LoVo (cell line): ENCODE data around the gene ZNHIT1.
"Not testable (repeated sequence)": the region's sequence is repeated elsewhere in the genome, so short reads cannot be mapped to it uniquely, and the experiment has no call there.

Source experiments
- DNase-seq: peaks from one replicate; pipeline ENCODE4 v3.0.0-alpha.2; 2016; ENCODE audit warnings: low spot score

The ZNHIT1 gene

DNA sequence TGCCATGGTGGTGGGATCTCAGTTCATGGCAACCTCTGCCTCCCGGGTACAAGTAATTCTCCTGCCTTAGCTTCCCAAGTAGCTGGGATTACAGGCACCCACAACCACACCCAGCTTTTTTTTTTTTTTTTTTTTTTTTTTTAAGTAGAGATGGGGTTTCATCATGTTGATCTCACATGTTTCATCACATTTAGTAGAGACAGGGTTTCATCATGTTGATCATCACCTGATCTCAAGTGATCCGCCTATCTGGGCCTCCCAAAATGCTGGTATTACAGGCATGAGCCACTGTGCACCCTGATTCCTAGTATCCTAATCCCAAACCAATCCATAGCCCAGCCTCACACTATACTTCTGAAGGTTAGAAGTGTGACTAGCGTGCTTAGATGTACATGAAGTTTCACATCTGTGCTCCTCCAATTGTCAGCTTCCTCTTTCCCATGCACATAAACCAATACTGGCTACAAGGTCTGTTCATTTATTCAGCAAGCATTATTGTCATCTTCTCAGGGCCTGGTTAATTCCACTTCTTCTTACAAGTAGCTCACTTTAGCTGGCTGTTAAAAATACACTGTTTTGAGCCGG lies 31.0 kb upstream of the ZNHIT1 start:
- DNase-seq: no peak

DNA sequence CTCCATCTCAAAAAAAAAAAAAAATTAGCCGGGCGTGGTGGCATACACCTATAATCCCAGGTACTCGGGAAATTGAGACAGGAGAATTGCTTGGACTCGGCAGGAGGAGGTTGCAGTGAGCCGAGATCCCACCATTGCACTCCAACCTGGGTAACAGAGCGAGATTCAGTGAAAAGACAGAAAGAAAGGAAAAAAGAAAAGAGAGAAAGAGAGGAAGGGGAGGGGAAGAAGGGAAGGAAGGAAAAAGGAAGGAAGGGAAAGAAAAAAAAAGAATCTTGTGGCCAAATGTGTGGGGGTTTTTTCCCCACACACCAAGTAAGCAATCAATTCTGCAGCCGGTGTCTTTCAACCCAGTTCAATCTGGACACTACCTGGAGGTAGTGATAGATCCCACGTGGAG lies 28.9 kb upstream of the ZNHIT1 start:
- no peak for DNase-seq

DNA sequence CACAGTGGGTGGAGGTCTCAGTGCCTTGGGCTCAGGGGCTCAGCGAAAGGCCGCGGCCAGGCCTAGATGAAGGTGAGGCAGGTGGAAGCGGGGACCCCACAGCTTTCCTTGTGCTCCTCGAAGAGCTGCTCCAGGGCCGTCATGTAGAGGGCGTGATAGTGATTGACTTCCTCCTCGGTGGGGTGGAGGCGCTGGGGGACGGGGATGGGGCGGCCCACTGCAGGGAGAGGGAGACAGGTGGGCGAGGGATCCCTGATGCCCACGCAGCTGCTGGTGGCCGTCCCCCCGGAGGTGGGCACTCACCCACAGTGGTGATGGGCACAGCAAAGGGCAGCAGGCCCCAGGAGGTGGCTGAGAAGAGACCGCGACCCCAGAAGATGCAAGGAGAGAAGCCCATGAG lies 22.1 kb upstream of the ZNHIT1 start:
- DNase-seq: no peak

- DNase-seq: no peak
Observed at GRCh38 chr7:101197991-101198390, 20.0 kb upstream of the ZNHIT1 start.

- no peak for DNase-seq
Observed at GRCh38 chr7:101198476-101198875, 19.5 kb upstream of the ZNHIT1 start.

GRCh38 chr7:101199522-101199921 lies 18.4 kb upstream of the ZNHIT1 start:
- not testable (repeated sequence) for DNase-seq

DNA sequence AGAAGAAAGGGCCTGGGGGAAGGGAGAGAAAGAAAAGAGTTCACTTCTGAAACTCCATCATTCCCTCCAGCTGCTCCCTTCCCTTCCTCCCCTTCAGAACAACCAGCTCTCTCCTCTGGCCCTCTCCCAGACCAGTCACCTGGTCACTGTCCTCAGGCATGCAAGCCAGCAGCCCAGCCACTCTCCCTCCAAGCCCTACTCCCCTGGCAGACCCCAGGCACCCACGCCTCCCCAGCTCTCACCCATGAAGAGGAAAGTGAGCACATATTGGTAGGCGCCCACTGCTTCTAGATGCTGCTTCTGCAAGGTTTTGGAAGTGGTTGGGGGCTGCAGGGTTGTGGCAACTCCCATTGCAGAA lies 17.5 kb upstream of the ZNHIT1 start:
- DNase-seq: no peak

DNA sequence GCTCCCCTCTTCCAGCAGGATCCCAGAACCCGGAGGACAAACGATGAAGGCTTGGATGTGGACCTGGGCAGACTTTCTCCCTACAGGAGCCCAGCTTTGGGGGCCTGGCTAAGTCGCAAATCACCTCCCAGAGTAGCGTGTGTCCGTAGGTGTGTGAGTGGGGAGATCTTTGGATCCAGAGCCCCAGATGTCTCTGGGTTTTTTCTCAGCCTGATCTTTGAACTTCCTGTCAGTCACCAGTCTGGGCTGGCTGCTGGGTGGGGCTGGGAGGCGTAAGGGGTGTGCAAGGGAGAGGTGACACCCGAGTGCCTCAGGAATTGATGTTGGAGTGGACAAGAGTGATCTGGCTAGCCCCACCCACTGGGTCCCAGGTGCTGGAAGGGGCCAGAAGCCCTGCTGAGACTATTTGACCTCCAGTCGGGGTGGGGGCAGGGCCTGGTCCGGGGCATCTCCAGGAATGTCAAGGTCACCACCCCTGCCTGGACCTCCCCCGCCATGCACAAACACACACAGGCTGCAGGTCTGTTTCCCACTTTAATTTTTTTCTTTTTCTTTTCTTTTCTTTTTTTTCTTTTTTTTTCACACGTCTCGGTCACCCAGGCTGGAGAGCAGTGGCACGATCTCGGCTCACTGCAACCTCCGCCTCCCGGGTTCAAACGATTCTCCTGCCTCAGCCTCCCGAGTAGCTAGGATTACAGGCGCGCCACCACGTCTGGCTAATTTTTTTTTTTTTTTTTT lies 16.9 kb upstream of the ZNHIT1 start, which contains the start of gene MOGAT3:
Gene MOGAT3 (minus strand): TSS at position 175 of the 738 bp plus-strand sequence. CDS start 182 bp downstream, outside the sequence.
- peak; percentile 62 for DNase-seq

DNA sequence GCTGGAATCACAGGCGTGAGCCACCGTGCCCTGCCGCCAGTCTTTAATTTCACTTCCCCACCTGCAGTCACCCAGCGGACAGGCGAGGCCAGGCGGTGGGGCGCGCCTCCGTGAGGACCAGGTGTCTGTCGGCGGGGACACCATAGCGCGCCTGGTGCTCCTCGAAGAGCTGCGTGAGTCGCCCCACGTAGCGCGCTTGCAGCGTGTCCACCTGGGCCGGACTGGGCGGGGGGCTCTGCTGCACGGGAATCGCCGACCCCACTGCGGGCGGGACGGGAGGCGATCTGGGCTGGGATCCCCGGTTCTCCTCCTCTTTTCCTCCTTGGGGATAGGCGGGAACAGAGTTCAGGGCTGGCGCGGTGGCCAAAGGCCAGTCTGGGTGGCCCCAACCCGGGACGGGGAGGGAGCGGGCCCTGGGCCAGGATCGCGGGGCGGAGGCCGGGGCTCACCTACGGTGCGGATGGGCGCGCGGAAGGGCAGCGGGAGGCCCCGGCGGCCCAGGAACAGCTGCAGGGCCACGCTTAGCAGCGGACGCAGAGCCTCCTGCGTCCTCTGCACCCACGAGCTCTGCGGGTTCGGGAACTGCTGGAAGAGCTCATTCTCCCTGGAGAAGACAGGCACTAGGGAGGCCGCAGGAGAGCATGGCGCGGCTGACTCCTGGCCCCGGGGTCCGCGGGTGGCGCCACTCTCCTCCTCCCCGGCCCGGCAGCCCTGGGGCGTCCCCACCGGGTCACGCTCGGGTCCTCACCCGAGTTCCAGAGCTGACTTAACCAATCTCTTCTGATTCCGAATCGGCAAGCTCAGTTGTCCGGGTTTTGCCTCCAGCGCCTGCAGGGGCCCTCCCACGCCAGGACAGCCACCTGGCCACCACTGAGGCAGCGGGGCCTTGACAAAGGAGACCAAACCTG lies 16.0 kb upstream of the ZNHIT1 start:
- no peak for DNase-seq

- no peak for DNase-seq
Observed at GRCh38 chr7:101202603-101202918, 15.4 kb upstream of the ZNHIT1 start.

DNA sequence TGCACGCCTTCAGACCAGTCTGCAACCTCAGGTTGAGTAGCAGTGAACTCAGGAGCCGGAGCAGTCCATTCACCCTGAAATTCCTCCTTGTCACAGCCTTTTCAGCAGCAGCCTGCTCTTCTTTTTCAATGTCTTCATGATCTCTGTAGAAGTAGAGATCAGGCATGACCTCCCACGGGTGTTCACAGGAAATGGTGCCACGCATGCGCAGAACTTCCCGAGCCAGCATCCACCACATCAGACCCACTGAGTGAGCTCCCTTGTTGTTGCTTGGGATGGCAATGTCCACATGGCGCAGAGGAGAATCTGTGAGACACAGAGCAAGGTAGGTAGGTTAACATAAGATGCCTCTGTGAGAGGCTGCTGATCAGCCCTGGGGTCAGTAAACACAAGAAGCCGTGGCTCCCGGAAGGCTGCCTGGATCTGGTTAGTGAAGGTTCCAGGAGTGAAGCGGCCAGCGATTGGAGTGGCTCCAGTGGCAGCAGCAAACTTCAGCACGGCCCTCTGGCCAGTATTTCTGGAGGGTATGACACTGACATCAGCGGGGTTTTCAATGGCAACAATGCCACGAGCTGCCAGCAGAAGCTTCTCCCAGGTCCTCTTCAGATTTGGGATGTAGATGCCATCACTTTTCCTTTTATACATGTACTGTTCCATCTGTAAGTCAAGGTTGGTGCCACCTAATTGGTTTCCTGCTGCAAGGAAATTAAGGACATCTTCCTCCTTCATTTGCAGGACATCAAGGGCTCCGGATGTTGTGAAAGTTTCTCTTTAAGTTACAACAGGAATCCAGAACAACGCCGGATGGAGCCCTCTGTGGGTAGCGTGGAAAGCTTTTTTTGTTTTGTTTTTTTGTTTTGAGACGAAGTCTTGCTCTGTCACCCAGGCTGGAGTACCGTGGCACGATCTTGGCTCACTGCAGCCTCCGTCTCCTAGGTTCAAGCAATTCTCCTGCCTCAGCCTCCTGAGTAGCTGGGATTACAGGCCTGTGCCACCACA lies 13.9 kb upstream of the ZNHIT1 start:
- not testable (repeated sequence) for DNase-seq

DNA sequence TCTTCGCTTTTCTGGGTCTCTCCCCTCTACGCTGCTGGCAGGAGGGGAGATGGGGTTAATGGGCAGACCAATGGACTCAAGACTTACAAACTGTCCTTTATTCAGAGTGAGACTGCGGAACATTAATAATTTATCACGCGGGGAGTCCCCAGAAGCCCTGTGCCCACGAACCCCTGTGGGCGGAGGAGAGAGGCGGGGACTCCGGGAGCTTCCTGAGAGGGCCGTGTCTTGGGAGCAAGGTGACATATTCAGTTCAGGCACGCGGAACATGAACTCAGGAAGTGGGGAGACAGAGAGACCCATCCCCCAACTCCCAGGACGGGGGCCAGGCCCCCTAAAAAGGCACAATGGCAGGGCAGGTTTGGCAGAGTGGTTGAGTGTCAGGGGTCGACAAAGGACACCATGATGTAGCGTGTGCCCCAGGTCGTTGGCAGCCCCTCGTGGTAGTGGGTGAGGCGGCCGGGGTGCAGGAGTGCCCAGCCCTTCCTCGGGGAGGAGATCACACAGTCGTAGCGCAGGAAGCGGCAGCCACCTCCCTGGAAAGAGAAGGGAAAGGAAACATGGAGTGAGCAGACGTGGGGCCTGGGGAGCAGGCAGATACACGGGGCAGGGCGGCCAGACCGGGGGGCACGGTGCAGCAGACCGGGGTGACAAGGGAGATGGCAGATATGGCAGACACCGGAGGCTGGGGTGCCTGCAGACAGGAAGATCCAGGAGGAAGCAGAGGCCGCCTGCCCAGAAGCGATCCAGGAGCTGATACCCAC lies 11.9 kb upstream of the ZNHIT1 start:
- DNase-seq: no peak

- no peak for DNase-seq
Observed at GRCh38 chr7:101206665-101207042, 11.3 kb upstream of the ZNHIT1 start.

DNA sequence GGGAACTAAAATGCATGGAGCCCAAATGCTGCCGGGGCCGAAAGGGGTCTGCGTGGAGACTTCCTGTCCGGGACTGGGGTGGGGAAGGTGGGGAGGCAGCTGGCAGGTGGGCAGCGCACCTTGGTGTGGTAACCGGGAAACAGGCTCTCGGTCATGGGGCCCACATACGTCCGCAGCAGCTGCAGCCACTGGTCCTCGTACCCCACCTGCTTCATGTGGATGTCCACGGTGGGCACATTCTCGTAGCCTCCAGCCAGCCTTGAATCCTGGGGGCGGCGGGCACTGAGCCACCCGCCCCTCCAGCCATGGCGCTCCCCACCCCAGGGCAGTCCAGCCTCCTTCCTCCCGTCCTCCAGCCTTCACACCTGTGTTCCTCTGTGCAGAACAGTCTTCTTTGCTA lies 10.5 kb upstream of the ZNHIT1 start:
- no peak for DNase-seq

DNA sequence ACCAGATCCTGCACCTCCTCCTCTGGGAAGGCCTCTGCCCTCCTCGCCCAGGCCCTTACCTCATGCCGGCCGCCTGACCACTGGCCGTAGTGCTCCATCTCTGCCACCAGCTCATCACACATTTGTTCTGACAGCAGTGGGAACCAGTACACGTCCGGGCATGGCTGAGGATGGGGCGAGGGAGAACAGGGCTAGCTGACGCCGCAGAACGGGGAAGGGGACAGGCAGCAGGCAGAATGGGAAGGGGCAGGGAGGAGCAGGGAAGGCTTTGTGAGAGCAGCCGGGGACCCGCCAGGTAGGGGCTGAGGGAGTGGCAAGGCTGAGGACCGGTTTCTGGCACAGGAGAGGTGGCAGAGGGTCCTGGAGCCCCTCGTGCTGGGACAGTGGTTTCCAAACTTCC lies 9.2 kb upstream of the ZNHIT1 start:
- DNase-seq: no peak

DNA sequence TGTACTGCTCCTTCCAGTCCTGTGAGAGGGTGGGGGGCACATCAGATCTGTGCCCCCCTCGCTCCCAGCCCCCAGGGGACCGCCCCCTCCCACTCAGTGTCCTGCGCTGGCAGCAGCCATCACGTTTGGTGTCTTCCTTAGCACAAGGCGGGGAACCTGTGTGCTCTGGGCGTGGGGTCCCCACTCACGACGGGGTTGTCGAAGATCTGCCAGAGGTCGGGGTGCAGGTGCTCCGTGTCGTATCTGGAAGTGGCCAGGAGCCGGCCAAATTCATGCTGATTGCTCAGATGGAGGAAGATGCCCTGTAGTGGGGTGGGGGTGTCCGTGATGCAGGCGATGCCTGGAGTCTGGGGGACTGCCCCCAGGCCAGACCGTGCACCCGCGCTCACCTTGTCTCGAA lies 7.8 kb upstream of the ZNHIT1 start:
- DNase-seq: no peak

GRCh38 chr7:101211501-101211900 lies 6.5 kb upstream of the ZNHIT1 start:
- no peak for DNase-seq

GRCh38 chr7:101212014-101212413 lies 6.0 kb upstream of the ZNHIT1 start:
- no peak for DNase-seq

DNA sequence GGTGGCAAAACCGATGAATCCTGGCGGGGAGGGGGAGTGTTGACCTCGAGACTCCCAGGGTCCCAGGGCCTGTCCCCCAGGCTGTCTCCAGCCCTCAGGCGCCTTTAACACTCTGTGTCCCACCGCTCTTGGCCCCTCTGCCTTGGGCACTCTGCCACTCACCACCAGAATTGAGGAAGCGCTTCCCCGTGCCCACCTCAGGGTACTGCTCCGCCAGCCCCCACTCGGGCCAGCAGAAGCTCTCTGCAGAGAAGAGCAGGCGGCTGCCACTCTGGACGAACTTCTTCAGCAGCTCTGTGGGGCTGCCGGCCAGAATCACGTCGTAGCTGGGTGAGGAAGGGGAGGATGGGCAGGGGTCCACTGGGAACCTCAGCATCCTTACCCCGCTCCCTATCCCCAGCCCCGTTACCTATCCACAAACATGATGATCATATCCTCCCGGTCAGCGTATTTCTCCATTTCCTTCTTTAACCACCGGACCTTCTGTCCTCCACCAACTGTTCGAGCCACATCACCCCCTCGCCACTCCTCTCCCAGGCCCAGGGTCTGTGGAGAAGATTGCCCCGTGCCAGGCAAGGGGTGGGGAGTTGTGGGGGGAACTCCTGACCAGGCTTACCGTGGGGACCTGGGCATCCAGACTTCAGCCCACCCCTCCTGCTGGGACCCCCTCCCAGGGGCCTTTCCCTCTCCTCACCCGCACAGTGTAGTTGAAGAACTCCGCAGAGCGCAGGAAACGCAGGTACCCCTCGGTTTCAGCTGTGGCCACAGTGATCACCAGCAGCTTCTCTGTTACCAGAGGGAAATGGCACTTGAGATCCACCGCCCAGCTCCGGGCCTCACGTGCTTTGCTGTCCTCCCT lies 1.7 kb upstream of the ZNHIT1 start:
- DNase-seq: no peak

- no peak for DNase-seq
Observed at GRCh38 chr7:101216860-101217387, 1.0 kb upstream of the ZNHIT1 start.
